Rectal smooth muscle tissue (tissue), 1 donor: Measurements from ENCODE around the gene CAP2.
A peak's percentile ranks its signal among the peaks of the same experiment; 100 is the strongest.
"Not testable (repeated sequence)": the region's sequence is repeated elsewhere in the genome, so short reads cannot be mapped to it uniquely, and the experiment has no call there.

Source experiments
- H3K27ac ChIP-seq: one replicate; pipeline ENCODE4 v1.7.0; 2013; ENCODE audit warnings: low read depth, low read length, inconsistent platforms
- H3K27me3 ChIP-seq: one replicate; pipeline ENCODE4 v1.7.0; 2013; ENCODE audit warnings: low read length; ENCODE audit not compliant: control insufficient read depth, insufficient read depth
- H3K36me3 ChIP-seq: one replicate; pipeline ENCODE4 v1.7.0; 2013; ENCODE audit warnings: low read length; ENCODE audit not compliant: control insufficient read depth, insufficient read depth
- H3K4me1 ChIP-seq: one replicate; pipeline ENCODE4 v1.7.0; 2013; ENCODE audit warnings: low read length; ENCODE audit not compliant: control insufficient read depth, insufficient read depth
- H3K4me3 ChIP-seq: one replicate; pipeline ENCODE4 v1.7.0; 2013; ENCODE audit warnings: low read length
- H3K9ac ChIP-seq: one replicate; pipeline ENCODE4 v1.7.0; 2013; ENCODE audit warnings: low read length

Gene CAP2

GRCh38 chr6:17536586-17536985 is 143.2 kb downstream of the CAP2 start:
- no peak overlapping the region for H3K4me3 ChIP-seq
- no peaks in the 10 kb centered on the region for H3K4me1 ChIP-seq
- no peaks in the 10 kb centered on the region for H3K36me3 ChIP-seq
- no peak overlapping the region for H3K9ac ChIP-seq
- no peaks in the 10 kb centered on the region for H3K27me3 ChIP-seq
- no peak overlapping the region for H3K27ac ChIP-seq

GRCh38 chr6:17542243-17542642 is 148.8 kb downstream of the CAP2 start:
- Histone ChIP-seq H3K4me1 (no peaks in the 10 kb centered on the region), H3K27me3 (no peaks in the 10 kb centered on the region), H3K4me3 (no peak overlapping the region), H3K27ac (no peak overlapping the region), H3K9ac (no peak overlapping the region), H3K36me3 (peaks cover 4% of the 10 kb centered on the region)

- H3K4me1 ChIP-seq, H3K4me3 ChIP-seq, H3K9ac ChIP-seq, H3K36me3 ChIP-seq, H3K27me3 ChIP-seq, H3K27ac ChIP-seq: not testable (repeated sequence)
Measured at GRCh38 chr6:17545681-17546080, 152.3 kb downstream of the CAP2 start.

GRCh38 chr6:17551383-17551958 is 158.1 kb downstream of the CAP2 start:
- Histone ChIP-seq H3K27ac (no peak overlapping the region), H3K4me3 (no peak overlapping the region), H3K4me1 (no peaks in the 10 kb centered on the region), H3K9ac (no peak overlapping the region), H3K36me3 (no peaks in the 10 kb centered on the region), H3K27me3 (no peaks in the 10 kb centered on the region)

- H3K36me3 ChIP-seq, result no peaks in the 10 kb centered on the region
- H3K4me1 ChIP-seq, result no peaks in the 10 kb centered on the region
- no peak overlapping the region for H3K9ac ChIP-seq
- no peak overlapping the region for H3K27ac ChIP-seq
- H3K4me3 ChIP-seq, result no peak overlapping the region
- H3K27me3 ChIP-seq, result no peaks in the 10 kb centered on the region
Measured at GRCh38 chr6:17552861-17553260, 159.5 kb downstream of the CAP2 start.

- H3K36me3 ChIP-seq, result no peaks in the 10 kb centered on the region
- H3K4me3 ChIP-seq, result no peak overlapping the region
- H3K27me3 ChIP-seq, result no peaks in the 10 kb centered on the region
- H3K9ac ChIP-seq, result no peak overlapping the region
- H3K4me1 ChIP-seq, result no peaks in the 10 kb centered on the region
- no peak overlapping the region for H3K27ac ChIP-seq
Measured at GRCh38 chr6:17556014-17556413, 162.6 kb downstream of the CAP2 start.

GRCh38 chr6:17562636-17563035 is 169.2 kb downstream of the CAP2 start:
- H3K4me3 ChIP-seq, result no peak overlapping the region
- no peaks in the 10 kb centered on the region for H3K4me1 ChIP-seq
- H3K9ac ChIP-seq, result no peak overlapping the region
- H3K27me3 ChIP-seq, result no peaks in the 10 kb centered on the region
- no peaks in the 10 kb centered on the region for H3K36me3 ChIP-seq
- H3K27ac ChIP-seq, result no peak overlapping the region

- Histone ChIP-seq H3K27ac (no peak overlapping the region), H3K9ac (no peak overlapping the region), H3K36me3 (no peaks in the 10 kb centered on the region), H3K27me3 (no peaks in the 10 kb centered on the region), H3K4me3 (no peak overlapping the region), H3K4me1 (no peaks in the 10 kb centered on the region)
Measured at GRCh38 chr6:17565399-17565798, 172.0 kb downstream of the CAP2 start.

GRCh38 chr6:17574866-17575560 is 181.6 kb downstream of the CAP2 start:
- Histone ChIP-seq H3K36me3 (no peaks in the 10 kb centered on the region), H3K27ac (no peak overlapping the region), H3K4me1 (no peaks in the 10 kb centered on the region), H3K4me3 (no peak overlapping the region), H3K27me3 (no peaks in the 10 kb centered on the region), H3K9ac (no peak overlapping the region)

- Histone ChIP-seq H3K4me3 (no peak overlapping the region), H3K9ac (no peak overlapping the region), H3K4me1 (no peaks in the 10 kb centered on the region), H3K27me3 (no peaks in the 10 kb centered on the region), H3K36me3 (no peaks in the 10 kb centered on the region), H3K27ac (no peak overlapping the region)
Measured at GRCh38 chr6:17577059-17577458, 183.7 kb downstream of the CAP2 start.

- H3K27ac ChIP-seq, result peak overlapping the region; percentile 61
- H3K4me1 ChIP-seq, result peaks cover 8% of the 10 kb centered on the region
- H3K9ac ChIP-seq, result no peak overlapping the region
- H3K4me3 ChIP-seq, result peak overlapping the region; percentile 25
- no peaks in the 10 kb centered on the region for H3K36me3 ChIP-seq
- no peaks in the 10 kb centered on the region for H3K27me3 ChIP-seq
Measured at GRCh38 chr6:17580518-17581048, 187.2 kb downstream of the CAP2 start.

- H3K36me3 ChIP-seq, H3K27ac ChIP-seq, H3K27me3 ChIP-seq, H3K4me1 ChIP-seq, H3K4me3 ChIP-seq, H3K9ac ChIP-seq: not testable (repeated sequence)
Measured at GRCh38 chr6:17581282-17581681, 187.9 kb downstream of the CAP2 start.

- Histone ChIP-seq H3K9ac (no peak overlapping the region), H3K4me1 (peaks cover 8% of the 10 kb centered on the region), H3K27ac (peak overlapping the region; percentile 84), H3K36me3 (no peaks in the 10 kb centered on the region), H3K4me3 (no peak overlapping the region), H3K27me3 (no peaks in the 10 kb centered on the region)
Measured at GRCh38 chr6:17583811-17584210, 190.4 kb downstream of the CAP2 start.
